ENCODE results near the gene FADS1.

The FADS1 gene

DNA sequence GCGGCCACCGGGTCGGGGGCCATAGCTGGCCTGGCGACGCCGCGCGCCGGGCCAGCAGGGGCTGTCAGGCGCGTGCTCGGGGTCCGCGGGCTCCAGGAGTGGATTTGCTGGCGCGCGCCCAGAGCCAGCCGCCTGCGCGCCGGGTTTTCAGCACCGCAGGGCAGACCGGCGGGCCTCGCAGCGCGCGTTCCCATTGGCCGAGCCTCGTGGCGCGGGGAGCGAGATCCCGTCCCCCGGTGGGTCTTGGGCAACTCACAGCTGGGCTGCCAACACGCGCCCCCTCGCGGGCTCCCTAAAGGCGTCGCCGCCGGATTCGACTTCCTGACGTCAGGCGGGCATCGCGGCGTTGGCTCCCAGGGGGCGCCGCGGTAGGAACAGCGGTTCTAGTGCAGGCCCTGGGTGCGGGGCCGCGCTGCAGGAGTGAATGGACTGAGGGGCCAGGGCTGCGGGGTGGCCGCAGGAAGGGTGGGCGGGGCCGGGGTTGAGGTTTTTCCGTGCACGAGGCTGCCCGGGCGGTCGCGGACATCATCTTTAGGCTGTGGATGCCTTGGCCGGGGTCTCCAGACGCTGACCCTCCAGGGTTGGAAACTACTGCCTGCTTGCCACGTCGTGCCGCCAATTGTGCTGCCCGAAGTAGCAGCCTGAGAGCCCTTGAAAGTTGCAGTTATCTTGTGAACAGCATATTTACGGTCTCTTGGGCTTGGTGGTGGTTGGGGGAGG, at the start of gene FADS1:
Gene FADS1, minus strand, starts transcription at position 268 of the 720 bp plus-strand sequence. Its CDS starts 74 bp downstream, at position 194.
- peak within 1 kb of the TSS; percentile 57 for H3K4me3 ChIP-seq (ENCODE audit: low read length)
- TF ChIP-seq, protein P1, sequence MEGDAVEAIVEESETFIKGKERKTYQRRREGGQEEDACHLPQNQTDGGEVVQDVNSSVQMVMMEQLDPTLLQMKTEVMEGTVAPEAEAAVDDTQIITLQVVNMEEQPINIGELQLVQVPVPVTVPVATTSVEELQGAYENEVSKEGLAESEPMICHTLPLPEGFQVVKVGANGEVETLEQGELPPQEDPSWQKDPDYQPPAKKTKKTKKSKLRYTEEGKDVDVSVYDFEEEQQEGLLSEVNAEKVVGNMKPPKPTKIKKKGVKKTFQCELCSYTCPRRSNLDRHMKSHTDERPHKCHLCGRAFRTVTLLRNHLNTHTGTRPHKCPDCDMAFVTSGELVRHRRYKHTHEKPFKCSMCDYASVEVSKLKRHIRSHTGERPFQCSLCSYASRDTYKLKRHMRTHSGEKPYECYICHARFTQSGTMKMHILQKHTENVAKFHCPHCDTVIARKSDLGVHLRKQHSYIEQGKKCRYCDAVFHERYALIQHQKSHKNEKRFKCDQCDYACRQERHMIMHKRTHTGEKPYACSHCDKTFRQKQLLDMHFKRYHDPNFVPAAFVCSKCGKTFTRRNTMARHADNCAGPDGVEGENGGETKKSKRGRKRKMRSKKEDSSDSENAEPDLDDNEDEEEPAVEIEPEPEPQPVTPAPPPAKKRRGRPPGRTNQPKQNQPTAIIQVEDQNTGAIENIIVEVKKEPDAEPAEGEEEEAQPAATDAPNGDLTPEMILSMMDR (IDR thresholded peaks at IDR 0.05; ENCODE audit: insufficient read depth, low read depth, low read length, missing control alignments) = peak; percentile 37
- peak; percentile 84 for DNase-seq (ENCODE audit: low read depth)

DNA sequence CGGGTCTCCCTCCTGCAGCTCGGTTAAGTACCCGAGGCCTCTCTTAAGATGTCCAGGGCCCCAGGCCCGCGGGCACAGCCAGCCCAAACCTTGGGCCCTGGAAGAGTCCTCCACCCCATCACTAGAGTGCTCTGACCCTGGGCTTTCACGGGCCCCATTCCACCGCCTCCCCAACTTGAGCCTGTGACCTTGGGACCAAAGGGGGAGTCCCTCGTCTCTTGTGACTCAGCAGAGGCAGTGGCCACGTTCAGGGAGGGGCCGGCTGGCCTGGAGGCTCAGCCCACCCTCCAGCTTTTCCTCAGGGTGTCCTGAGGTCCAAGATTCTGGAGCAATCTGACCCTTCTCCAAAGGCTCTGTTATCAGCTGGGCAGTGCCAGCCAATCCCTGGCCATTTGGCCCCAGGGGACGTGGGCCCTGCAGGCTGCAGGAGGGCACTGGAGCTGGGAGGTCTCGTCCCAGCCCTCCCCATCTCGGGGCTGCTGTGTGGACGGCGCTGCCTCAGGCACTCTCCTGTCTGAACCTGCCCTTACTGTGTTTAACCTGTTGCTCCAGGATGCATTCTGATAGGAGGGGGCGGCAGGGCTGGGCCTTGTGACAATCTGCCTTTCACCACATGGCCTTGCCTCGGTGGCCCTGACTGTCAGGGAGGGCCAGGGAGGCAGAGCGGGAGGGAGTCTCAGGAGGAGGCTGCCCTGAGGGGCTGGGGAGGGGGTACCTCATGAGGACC, 49.6 kb upstream of the FADS1 start:
- DNase-seq (ENCODE audit: low read depth) = peak; percentile 45
- TF ChIP-seq, protein P1 (IDR thresholded peaks at IDR 0.05; ENCODE audit: insufficient read depth, low read depth, low read length, missing control alignments) = no peak
- no peak overlapping the region for H3K4me3 ChIP-seq (ENCODE audit: low read length)

DNA sequence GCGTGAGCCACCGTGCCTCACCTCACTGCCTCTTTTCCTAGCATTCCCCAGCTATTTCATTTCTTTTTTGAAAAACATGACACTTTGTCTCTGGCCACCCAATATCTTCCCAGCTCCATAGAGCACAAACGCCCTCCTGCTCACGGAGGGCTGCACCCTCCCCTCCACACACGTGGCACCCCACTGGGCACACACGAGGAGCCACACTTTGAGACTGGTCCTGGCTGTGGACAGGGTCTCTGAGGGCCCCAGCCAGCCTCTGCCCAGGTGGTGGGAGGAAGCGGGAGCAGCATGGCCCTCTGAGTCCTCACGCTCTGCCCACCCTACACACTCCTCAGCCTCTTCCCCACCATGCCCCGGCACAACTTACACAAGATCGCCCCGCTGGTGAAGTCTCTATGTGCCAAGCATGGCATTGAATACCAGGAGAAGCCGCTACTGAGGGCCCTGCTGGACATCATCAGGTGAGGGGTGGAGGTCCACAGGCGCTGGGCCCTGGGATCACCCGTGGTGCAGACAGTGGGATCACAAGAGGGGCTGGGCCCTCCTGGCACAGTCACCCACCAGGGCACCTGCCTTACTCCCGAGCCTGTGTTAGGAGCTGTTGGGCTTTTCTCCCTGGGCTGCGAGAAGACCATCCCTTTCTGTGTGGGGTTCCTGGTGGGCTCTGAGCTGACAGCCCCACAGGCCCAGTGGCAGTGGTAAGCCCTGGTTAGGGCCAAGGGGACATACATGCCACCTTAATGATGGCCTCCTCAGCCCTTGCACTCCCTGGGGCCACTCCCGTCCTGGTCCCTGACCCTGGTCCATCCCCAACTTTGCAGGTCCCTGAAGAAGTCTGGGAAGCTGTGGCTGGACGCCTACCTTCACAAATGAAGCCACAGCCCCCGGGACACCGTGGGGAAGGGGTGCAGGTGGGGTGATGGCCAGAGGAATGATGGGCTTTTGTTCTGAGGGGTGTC, 48.3 kb upstream of the FADS1 start:
- TF ChIP-seq, protein P1 (IDR thresholded peaks at IDR 0.05; ENCODE audit: insufficient read depth, low read depth, low read length, missing control alignments) = no peak
- H3K4me3 ChIP-seq (ENCODE audit: low read length) = no peak overlapping the region
- DNase-seq (ENCODE audit: low read depth) = no peak

DNA sequence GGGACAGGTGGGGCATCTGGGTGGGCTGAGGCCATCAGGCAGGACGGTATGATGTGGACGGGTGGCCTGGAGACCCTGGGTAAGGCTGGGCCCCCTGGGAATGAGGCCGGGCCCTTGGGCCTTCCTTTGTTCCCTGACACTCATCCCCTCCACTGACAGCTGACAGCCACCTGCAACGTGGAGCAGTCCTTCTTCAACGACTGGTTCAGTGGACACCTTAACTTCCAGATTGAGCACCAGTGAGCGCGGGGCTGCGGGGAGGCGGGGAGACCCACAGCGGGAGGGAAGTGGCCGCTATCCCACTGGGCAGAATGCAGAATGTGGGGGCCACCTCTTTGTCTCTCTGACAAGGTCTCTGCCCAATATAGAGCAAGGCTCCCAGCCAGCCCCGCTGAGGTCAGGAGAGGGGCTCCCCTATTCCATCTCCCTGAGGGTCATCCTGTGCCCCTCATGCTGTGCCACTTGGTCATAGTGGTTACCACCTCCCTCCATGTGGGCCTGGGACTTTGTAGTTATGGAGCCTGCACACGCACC, 46.8 kb upstream of the FADS1 start:
- DNase-seq (ENCODE audit: low read depth) = no peak
- H3K4me3 ChIP-seq (ENCODE audit: low read length) = no peak overlapping the region
- TF ChIP-seq, protein P1 (IDR thresholded peaks at IDR 0.05; ENCODE audit: insufficient read depth, low read depth, low read length, missing control alignments) = no peak

DNA sequence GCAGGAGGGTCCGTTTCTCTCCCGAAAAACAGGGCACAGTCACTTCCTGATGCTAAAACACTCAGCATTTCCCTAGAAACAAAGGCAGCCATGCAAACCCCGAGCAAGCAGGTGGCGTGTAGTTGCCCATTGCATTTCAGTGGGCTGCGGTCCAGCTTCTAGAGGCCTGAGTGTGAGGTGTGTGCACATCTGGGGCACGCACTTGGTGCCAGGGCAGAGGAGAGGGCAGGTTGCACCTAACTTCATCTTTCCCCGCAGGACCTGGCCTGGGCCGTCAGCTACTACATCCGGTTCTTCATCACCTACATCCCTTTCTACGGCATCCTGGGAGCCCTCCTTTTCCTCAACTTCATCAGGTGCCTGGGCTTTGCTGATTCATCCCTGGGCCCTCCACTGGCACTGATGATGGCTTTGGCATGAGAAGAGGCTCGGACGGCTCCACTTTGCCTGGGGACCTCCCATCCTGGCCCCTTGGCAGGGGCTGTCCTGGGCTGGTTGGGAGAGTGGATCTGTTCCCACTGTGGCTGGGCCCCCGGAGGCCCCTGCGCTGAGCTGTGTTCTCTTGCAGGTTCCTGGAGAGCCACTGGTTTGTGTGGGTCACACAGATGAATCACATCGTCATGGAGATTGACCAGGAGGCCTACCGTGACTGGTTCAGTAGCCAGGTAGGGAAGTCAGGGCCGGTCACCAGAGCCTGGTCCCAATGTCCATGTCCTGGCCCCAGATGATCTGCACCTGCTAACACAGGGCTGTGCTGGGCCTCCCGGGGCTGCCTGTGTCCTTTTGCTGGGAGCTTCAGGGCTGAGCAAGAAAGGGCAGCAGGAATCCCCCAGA, 46.1 kb upstream of the FADS1 start:
- TF ChIP-seq, protein P1 (IDR thresholded peaks at IDR 0.05; ENCODE audit: insufficient read depth, low read depth, low read length, missing control alignments) = no peak
- no peak overlapping the region for H3K4me3 ChIP-seq (ENCODE audit: low read length)
- no peak for DNase-seq (ENCODE audit: low read depth)

DNA sequence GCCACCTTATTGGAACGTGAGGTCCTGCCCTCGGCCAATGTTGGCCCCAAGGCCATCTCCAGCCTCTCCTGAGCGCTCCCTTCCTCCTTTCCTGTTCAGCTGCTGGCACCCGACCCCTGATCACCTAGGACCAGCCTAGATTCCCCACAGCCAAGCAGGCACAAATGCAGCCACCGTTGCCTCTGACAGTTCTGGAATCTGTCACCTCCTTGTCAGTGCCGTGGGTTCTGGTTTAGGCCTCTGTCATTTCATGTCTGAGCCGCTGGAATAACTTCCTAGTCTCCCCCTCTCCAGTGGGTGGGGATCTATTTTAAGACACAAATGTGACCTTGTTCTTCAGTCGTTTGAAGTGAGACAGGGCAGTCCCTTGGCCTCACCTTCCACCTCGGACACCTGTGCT, 44.8 kb upstream of the FADS1 start:
- TF ChIP-seq, protein P1 (IDR thresholded peaks at IDR 0.05; ENCODE audit: insufficient read depth, low read depth, low read length, missing control alignments) = no peak
- no peak overlapping the region for H3K4me3 ChIP-seq (ENCODE audit: low read length)
- DNase-seq (ENCODE audit: low read depth) = no peak
